Activated CD4-positive, CD25-positive, alpha-beta regulatory T cell treated with anti-CD3 and anti-CD28 coated beads, Interleukin-2, amount 50 U/mL, for 24 hours (primary cell): Measurements from ENCODE around the gene KCNG1.

ENCODE experiments used
- ATAC-seq, 2 donors: fragments of 150-1000 bp; cut with Tn5 transposase; one replicate each; pipeline ENCODE4 v1.10.0; 2021; ENCODE audit warnings: mild to moderate bottlenecking in 1 of 2, moderate library complexity in 1 of 2

Gene KCNG1

GRCh38 chr20:51012357-51012756 lies 10.6 kb downstream of the KCNG1 start:
- ATAC-seq = no peak

- ATAC-seq = no peak
These were observed 11.4 kb downstream of the KCNG1 start for GRCh38 chr20:51011479-51011878.

GRCh38 chr20:51010932-51011331 lies 12.0 kb downstream of the KCNG1 start:
- ATAC-seq = no peak

- ATAC-seq = no peak
These were observed 12.9 kb downstream of the KCNG1 start for GRCh38 chr20:51010043-51010365.

- ATAC-seq = no peak
These were observed 13.4 kb downstream of the KCNG1 start for GRCh38 chr20:51009303-51010042.

GRCh38 chr20:51008718-51009117 lies 14.2 kb downstream of the KCNG1 start:
- ATAC-seq = no peak

GRCh38 chr20:51005214-51005613 lies 17.7 kb downstream of the KCNG1 start:
- ATAC-seq = no peak

GRCh38 chr20:51004781-51005180 lies 18.1 kb downstream of the KCNG1 start:
- no peak for ATAC-seq

- no peak for ATAC-seq
These were observed 18.6 kb downstream of the KCNG1 start for GRCh38 chr20:51004305-51004727.

GRCh38 chr20:51003753-51004152 lies 19.2 kb downstream of the KCNG1 start:
- no peak for ATAC-seq

GRCh38 chr20:51002633-51003032 lies 20.3 kb downstream of the KCNG1 start:
- ATAC-seq = no peak

- ATAC-seq = peak in 1 of 2 donors; percentile 51
These were observed 21.3 kb downstream of the KCNG1 start for GRCh38 chr20:51001430-51002265.

- ATAC-seq = no peak
These were observed 23.6 kb downstream of the KCNG1 start for GRCh38 chr20:50999355-50999754.

- no peak for ATAC-seq
These were observed 25.7 kb downstream of the KCNG1 start for GRCh38 chr20:50996901-50997865.

GRCh38 chr20:50995506-50995905 lies 27.4 kb downstream of the KCNG1 start:
- no peak for ATAC-seq

GRCh38 chr20:50993876-50994275 lies 29.0 kb downstream of the KCNG1 start:
- no peak for ATAC-seq

GRCh38 chr20:50992733-50993457 lies 30.0 kb downstream of the KCNG1 start:
- peak; percentile 83 to 89 for ATAC-seq

GRCh38 chr20:50992336-50992732 lies 30.6 kb downstream of the KCNG1 start:
- ATAC-seq = no peak

- ATAC-seq = no peak
These were observed 31.8 kb downstream of the KCNG1 start for GRCh38 chr20:50991076-50991475.

GRCh38 chr20:50987493-50988210 lies 35.3 kb downstream of the KCNG1 start:
- peak; percentile 79 to 82 for ATAC-seq

- no peak for ATAC-seq
These were observed 39.6 kb downstream of the KCNG1 start for GRCh38 chr20:50983321-50983720.

- ATAC-seq = no peak
These were observed 40.5 kb downstream of the KCNG1 start for GRCh38 chr20:50982363-50982762.
